Left lung (tissue), 10 donors: ENCODE data around the gene BRSK1. TPM values are rescaled to one million over a fixed set of nuclear protein-coding genes. Genes with fewer than 3 reads are reported as not detected.
A peak's percentile ranks its signal among the peaks of the same experiment; 100 is the strongest.

Source experiments
- ATAC-seq: fragments of 200-7000 bp; cut with Tn5 transposase; one replicate; pipeline ENCODE4 v1.9.1; 2020; ENCODE audit warnings: moderate library complexity
- DNase-seq, 4 donors: peaks; one replicate each; pipeline ENCODE4 v3.0.0-alpha.2; 2013 to 2020
- H3K27ac ChIP-seq, 2 donors: fragments of 200-600 bp; sonication (generic) in 1 of 2; one replicate each; pipeline versions ENCODE4 v1.5.0 to v1.8.0; 2020 to 2021
- H3K27me3 ChIP-seq, 2 donors: fragments of 200-600 bp; sonication (generic) in 1 of 2; one replicate each; pipeline versions ENCODE4 v1.5.0 to v1.8.0; 2020 to 2021
- H3K36me3 ChIP-seq, 2 donors: fragments of 200-600 bp; sonication (generic) in 1 of 2; one replicate each; pipeline versions ENCODE4 v1.5.0 to v1.8.0; 2020 to 2021
- H3K4me1 ChIP-seq, 2 donors: fragments of 200-600 bp; one replicate each; pipeline ENCODE4 v1.8.0; 2021
- H3K4me3 ChIP-seq, 2 donors: fragments of 200-600 bp; sonication (generic) in 1 of 2; one replicate each; pipeline versions ENCODE4 v1.5.0 to v1.8.0; 2020 to 2021; ENCODE audit warnings: mild to moderate bottlenecking in 1 of 2
- H3K9me3 ChIP-seq, 2 donors: fragments of 200-600 bp; sonication (generic) in 1 of 2; one replicate each; pipeline versions ENCODE4 v1.5.0 to v1.8.0; 2020 to 2021
- intact Hi-C, 2 donors: fragments of 100-400 bp; cut with DNase I; formaldehyde crosslinking; loops; one replicate each; pipeline versions ENCODE4 v1.11.2 to v1.14.2; 2022
- polyA plus RNA-seq, 6 donors: library from polyadenylated mRNA; unstranded; fragments of 120-200 nt; gene quantifications; one replicate each; pipeline ENCODE4 v1.2.1, GENCODE V29; 2013; ENCODE audit not compliant: insufficient read length in 6 of 6
- total RNA-seq, 2 donors: library from RNA; stranded (reverse); fragmentation: NEBNext Ultra II Directional; extraction: Animal tissue kit (Norgen Biotek cat#: 25700); gene quantifications; one replicate each; pipeline ENCODE4 v1.2.1, GENCODE V29; 2021
- TF ChIP-seq, protein P1 (sequence below), 2 donors: fragments of 200-600 bp; sonication (generic) in 1 of 2; IDR thresholded peaks; one replicate each; pipeline versions ENCODE4 v1.5.0 to v1.8.0; 2021; ENCODE audit warnings: antibody characterized with exemption in 2 of 2
- donor health status: DM: no; HTN: yes; CAD: no.
- donor health status: DM: no; HTN: no; CAD: no.

The BRSK1 gene
- total and polyA plus RNA-seq, 8 donors: 2.2 to 18.1 (median 13.6) TPM

DNA sequence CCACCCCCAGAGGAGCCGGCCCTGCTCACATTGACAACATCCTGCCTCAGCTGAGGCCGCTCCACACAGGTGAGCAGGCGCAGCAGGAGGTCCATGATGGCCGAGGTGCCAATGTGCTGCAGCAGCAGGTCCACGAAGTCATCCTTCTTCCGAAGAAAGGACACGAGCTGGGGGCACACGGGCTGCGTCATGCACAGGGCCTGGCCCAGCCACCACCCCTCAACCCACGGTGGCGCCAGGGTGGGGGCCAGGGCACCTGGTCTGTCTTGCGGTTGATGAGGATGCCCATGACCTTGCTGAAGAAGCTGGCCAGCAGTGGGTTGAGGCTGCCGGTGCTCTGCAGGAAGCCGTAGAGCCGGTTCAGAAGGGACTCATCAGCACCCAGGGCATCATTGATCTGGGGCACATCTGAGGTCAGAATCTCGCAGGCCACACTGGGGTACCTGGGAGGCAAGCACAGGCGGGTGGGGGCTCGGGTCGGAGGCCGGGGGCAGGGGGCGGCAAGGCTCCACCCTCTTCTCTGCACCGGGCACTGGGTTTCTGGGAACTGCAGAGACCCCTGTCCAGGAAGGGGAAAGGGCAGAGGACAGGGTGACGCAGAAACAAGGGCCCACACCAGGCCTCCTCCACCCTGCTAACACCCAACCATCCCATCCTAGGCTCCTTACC, 38.4 kb upstream of the BRSK1 start:
- intact Hi-C loops: no loop called here
- ATAC-seq: no peak
- H3K4me1 ChIP-seq: peaks cover 0 to 27% of the 10 kb centered on the region in 2 donors
- no peak overlapping the region for H3K4me3 ChIP-seq
- no peaks in the 10 kb centered on the region for H3K27me3 ChIP-seq
- H3K36me3 ChIP-seq: peaks cover 0 to 77% of the 10 kb centered on the region in 2 donors
- no peak overlapping the region for H3K27ac ChIP-seq
- TF ChIP-seq, protein P1, sequence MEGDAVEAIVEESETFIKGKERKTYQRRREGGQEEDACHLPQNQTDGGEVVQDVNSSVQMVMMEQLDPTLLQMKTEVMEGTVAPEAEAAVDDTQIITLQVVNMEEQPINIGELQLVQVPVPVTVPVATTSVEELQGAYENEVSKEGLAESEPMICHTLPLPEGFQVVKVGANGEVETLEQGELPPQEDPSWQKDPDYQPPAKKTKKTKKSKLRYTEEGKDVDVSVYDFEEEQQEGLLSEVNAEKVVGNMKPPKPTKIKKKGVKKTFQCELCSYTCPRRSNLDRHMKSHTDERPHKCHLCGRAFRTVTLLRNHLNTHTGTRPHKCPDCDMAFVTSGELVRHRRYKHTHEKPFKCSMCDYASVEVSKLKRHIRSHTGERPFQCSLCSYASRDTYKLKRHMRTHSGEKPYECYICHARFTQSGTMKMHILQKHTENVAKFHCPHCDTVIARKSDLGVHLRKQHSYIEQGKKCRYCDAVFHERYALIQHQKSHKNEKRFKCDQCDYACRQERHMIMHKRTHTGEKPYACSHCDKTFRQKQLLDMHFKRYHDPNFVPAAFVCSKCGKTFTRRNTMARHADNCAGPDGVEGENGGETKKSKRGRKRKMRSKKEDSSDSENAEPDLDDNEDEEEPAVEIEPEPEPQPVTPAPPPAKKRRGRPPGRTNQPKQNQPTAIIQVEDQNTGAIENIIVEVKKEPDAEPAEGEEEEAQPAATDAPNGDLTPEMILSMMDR (IDR thresholded peaks at IDR 0.05): no peak
- H3K9me3 ChIP-seq: no peaks in the 10 kb centered on the region
- peak in 1 of 4 donors; percentile 57 for DNase-seq

DNA sequence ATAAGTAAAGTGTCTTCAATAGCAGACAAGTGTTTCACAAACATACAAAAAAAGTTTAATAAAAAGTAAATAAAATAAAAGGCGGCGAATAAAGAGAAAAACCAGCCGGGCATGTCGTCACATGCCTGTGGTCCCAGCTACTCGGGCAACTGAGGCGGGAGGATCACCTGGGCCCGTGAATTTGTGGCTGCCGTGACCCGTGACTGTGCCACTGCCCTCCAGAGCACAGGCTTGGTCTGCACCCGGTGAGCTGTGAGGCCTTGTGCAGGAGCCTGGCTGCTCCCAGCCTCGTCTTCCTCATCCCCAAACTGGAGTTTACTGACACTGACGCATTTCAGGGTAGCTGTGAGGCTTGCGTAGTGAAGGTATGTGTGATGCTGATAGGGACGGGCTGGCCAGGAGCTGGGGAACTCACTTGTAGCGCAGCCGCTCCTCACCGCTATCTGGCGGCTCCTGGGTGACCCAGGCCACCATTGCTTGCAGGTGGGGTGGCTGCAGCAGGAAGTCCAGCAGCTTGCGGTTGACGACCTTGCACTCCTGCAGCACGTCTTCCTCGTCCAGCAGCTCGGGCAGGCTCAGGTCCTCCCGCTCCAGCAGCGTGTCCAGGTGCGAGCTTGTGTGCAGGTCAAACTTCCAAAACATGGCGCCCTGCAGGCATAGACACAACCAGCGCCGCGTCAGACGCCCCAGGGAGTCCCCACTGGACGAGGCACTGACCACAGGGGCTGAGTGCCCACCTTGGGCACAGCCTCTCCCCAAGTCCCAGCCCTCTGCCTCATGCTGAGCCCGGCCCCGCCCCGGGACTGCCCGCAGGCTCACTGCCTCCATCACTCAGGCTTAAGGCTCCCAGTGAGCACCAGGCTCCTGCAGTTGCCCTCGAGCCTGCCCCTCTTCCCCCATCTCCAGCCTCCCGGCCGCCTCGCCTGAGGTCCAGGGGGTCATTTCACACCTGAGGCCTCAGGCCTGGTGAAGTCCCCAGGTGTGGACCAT, 37.0 kb upstream of the BRSK1 start:
- Histone ChIP-seq H3K9me3 (no peaks in the 10 kb centered on the region), H3K4me1 (peaks cover 0 to 41% of the 10 kb centered on the region in 2 donors), H3K4me3 (no peak overlapping the region), H3K27ac (no peak overlapping the region), H3K36me3 (peaks cover 0 to 64% of the 10 kb centered on the region in 2 donors), H3K27me3 (no peaks in the 10 kb centered on the region)
- TF ChIP-seq, protein P1 (IDR thresholded peaks at IDR 0.05): no peak
- intact Hi-C loops: no loop called here
- DNase-seq: peak in 1 of 4 donors; percentile 76
- no peak for ATAC-seq

DNA sequence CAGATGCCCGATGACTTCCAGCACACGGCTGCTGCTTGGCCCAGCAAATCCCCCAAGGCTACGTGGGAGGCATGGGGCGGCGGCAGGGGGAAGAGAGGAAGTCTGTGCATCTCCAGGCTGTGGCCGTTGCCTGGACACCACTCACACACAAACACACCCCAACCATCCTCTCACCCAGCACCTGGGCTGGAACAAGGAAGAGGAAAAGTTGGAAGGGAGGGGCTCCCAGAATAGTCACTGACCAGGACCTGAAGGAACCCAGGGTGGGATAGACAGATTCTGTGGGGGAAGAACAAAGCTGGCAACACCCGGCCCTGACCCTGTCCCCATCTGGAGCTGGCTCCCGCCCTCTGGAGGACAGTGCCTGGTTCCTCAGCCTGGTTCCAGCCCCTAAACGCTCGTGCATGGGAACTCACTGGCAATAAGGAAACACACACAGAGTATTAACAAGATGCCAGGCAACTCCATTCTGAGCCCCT, 36.1 kb upstream of the BRSK1 start:
- H3K4me1 ChIP-seq: peaks cover 0 to 50% of the 10 kb centered on the region in 2 donors
- TF ChIP-seq, protein P1 (IDR thresholded peaks at IDR 0.05): no peak

DNA sequence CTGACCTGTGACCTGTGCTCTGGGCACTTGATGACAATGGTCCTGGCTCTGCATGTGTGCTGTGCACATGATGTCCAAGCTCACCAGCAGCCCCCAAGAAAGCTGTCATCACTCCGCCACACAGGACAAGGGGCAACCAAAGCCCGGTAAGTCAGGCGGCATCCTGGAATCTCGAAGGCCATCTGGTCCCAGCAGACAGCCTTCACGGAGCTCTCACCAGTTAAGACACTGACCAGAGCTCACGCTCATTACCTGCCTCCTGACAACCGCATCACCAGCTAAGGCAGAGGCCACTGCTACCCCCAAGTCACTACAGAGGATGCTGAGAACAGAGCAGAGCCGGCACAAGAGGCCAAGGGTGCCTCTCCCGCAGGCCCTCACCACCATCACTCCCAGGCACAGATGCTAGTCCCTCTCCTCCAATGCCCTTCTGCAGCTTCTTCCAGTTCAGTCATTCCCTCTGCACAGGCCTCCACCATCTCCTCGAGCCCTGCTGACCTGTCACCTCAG, 35.6 kb upstream of the BRSK1 start:
- TF ChIP-seq, protein P1 (IDR thresholded peaks at IDR 0.05): no peak
- Histone ChIP-seq H3K4me1 (peaks cover 0 to 56% of the 10 kb centered on the region in 2 donors), H3K9me3 (no peaks in the 10 kb centered on the region), H3K4me3 (no peak overlapping the region), H3K36me3 (peaks cover 0 to 53% of the 10 kb centered on the region in 2 donors), H3K27me3 (no peaks in the 10 kb centered on the region), H3K27ac (no peak overlapping the region)
- intact Hi-C loops: no loop called here
- ATAC-seq (no peak), DNase-seq (no peak)

More for the DNA sequence above, 36.1 kb upstream of the BRSK1 start:
- peaks cover 0 to 55% of the 10 kb centered on the region in 2 donors for H3K36me3 ChIP-seq
- H3K9me3 ChIP-seq: no peaks in the 10 kb centered on the region
- H3K27ac ChIP-seq: no peak overlapping the region
- no peak overlapping the region for H3K4me3 ChIP-seq
- intact Hi-C loops: no loop called here
- ATAC-seq: peak; percentile 84
- H3K27me3 ChIP-seq: no peaks in the 10 kb centered on the region
- peak in 1 of 4 donors; percentile 76 for DNase-seq
